ENCODE data around the gene FBXL20.
"Not testable (repeated sequence)": the region's sequence is repeated elsewhere in the genome, so short reads cannot be mapped to it uniquely, and the experiment has no call there.

Gene FBXL20

GRCh38 chr17:39341541-39341940 lies 59.9 kb downstream of the FBXL20 start:
- H3K36me3 ChIP-seq: no peaks in the 10 kb centered on the region
- no peaks in the 10 kb centered on the region for H3K27me3 ChIP-seq (ENCODE audit: insufficient read depth, low read depth, severe bottlenecking)
- no peak for TF ChIP-seq CTCF (IDR thresholded peaks at IDR 0.05; ENCODE audit: low read depth, low read length)
- H3K27ac ChIP-seq: no peak overlapping the region
- no peak for DNase-seq
- no peak overlapping the region for H3K4me3 ChIP-seq (ENCODE audit: low read depth, low read length)
- H3K9me3 ChIP-seq (ENCODE audit: severe bottlenecking): no peaks in the 10 kb centered on the region

GRCh38 chr17:39340731-39341130 lies 60.7 kb downstream of the FBXL20 start:
- no peak for TF ChIP-seq CTCF (IDR thresholded peaks at IDR 0.05; ENCODE audit: low read depth, low read length)
- no peak for DNase-seq
- Histone ChIP-seq H3K4me3 (ENCODE audit: low read depth, low read length) (no peak overlapping the region), H3K27ac (no peak overlapping the region), H3K9me3 (ENCODE audit: severe bottlenecking) (no peaks in the 10 kb centered on the region), H3K36me3 (no peaks in the 10 kb centered on the region), H3K27me3 (ENCODE audit: insufficient read depth, low read depth, severe bottlenecking) (no peaks in the 10 kb centered on the region)

- no peak for TF ChIP-seq CTCF (IDR thresholded peaks at IDR 0.05; ENCODE audit: low read depth, low read length)
- Histone ChIP-seq H3K27ac (no peak overlapping the region), H3K36me3 (no peaks in the 10 kb centered on the region), H3K9me3 (ENCODE audit: severe bottlenecking) (no peaks in the 10 kb centered on the region), H3K27me3 (ENCODE audit: insufficient read depth, low read depth, severe bottlenecking) (no peaks in the 10 kb centered on the region), H3K4me3 (ENCODE audit: low read depth, low read length) (no peak overlapping the region)
- no peak for DNase-seq
Measured at GRCh38 chr17:39339272-39339671, 62.2 kb downstream of the FBXL20 start.

GRCh38 chr17:39337649-39338048 lies 63.8 kb downstream of the FBXL20 start:
- H3K36me3 ChIP-seq; H3K4me3 ChIP-seq (ENCODE audit: low read depth, low read length); H3K9me3 ChIP-seq (ENCODE audit: severe bottlenecking); H3K27ac ChIP-seq; H3K27me3 ChIP-seq (ENCODE audit: insufficient read depth, low read depth, severe bottlenecking); DNase-seq: not testable (repeated sequence)

GRCh38 chr17:39335704-39336223 lies 65.7 kb downstream of the FBXL20 start:
- H3K9me3 ChIP-seq (ENCODE audit: severe bottlenecking): no peaks in the 10 kb centered on the region
- no peaks in the 10 kb centered on the region for H3K27me3 ChIP-seq (ENCODE audit: insufficient read depth, low read depth, severe bottlenecking)
- no peak for TF ChIP-seq CTCF (IDR thresholded peaks at IDR 0.05; ENCODE audit: low read depth, low read length)
- H3K27ac ChIP-seq: no peak overlapping the region
- no peak for DNase-seq
- no peak overlapping the region for H3K4me3 ChIP-seq (ENCODE audit: low read depth, low read length)
- no peaks in the 10 kb centered on the region for H3K36me3 ChIP-seq

GRCh38 chr17:39334008-39334744 lies 67.2 kb downstream of the FBXL20 start:
- not testable (repeated sequence) for H3K36me3 ChIP-seq; H3K4me3 ChIP-seq (ENCODE audit: low read depth, low read length); DNase-seq; H3K9me3 ChIP-seq (ENCODE audit: severe bottlenecking); H3K27ac ChIP-seq; H3K27me3 ChIP-seq (ENCODE audit: insufficient read depth, low read depth, severe bottlenecking)

- no peak overlapping the region for H3K4me3 ChIP-seq (ENCODE audit: low read depth, low read length)
- no peaks in the 10 kb centered on the region for H3K27me3 ChIP-seq (ENCODE audit: insufficient read depth, low read depth, severe bottlenecking)
- no peaks in the 10 kb centered on the region for H3K36me3 ChIP-seq
- DNase-seq: no peak
- H3K9me3 ChIP-seq (ENCODE audit: severe bottlenecking): no peaks in the 10 kb centered on the region
- TF ChIP-seq CTCF (IDR thresholded peaks at IDR 0.05; ENCODE audit: low read depth, low read length): no peak
- H3K27ac ChIP-seq: no peak overlapping the region
Measured at GRCh38 chr17:39332092-39332491, 69.3 kb downstream of the FBXL20 start.

Data from WERI-Rb-1 (cell line).